ENCODE measurements around the gene EIF1AX.

Gene EIF1AX

GRCh38 chrX:20124964-20125363 lies 16.7 kb downstream of the EIF1AX start:
- DNase-seq, result no peak

GRCh38 chrX:20118065-20118824 lies 23.4 kb downstream of the EIF1AX start:
- no peak for DNase-seq

- DNase-seq, result no peak
These were observed 24.9 kb downstream of the EIF1AX start, which contains the start of gene MAP7D2 for GRCh38 chrX:20116577-20117240. TSS of gene MAP7D2 (minus strand) at chrX:20116907. CDS start at chrX:20116879, 28 bp downstream.

GRCh38 chrX:20116087-20116576 lies 25.5 kb downstream of the EIF1AX start:
- DNase-seq, result no peak

GRCh38 chrX:20112022-20112774 lies 29.4 kb downstream of the EIF1AX start:
- no peak for DNase-seq

- DNase-seq, result no peak
These were observed 30.4 kb downstream of the EIF1AX start for GRCh38 chrX:20111271-20111670.

- no peak for DNase-seq
These were observed 39.6 kb downstream of the EIF1AX start for GRCh38 chrX:20101934-20102581.

GRCh38 chrX:20091499-20091898 lies 50.1 kb downstream of the EIF1AX start:
- no peak for DNase-seq

GRCh38 chrX:20089845-20090244 lies 51.8 kb downstream of the EIF1AX start:
- DNase-seq, result no peak

- no peak for DNase-seq
These were observed 61.4 kb downstream of the EIF1AX start for GRCh38 chrX:20080277-20080676.
